Neural progenitor cell (in vitro differentiated cells): ENCODE measurements around the gene PPP2R2B.

Experiments
- EZH2phosphoT487 ChIP-seq: fragments of 200-600 bp; sonication (generic); IDR thresholded peaks from 2 replicates; pipeline ENCODE4 v1.6.1; 2017; ENCODE audit warnings: antibody characterized with exemption
- TF ChIP-seq, protein P1 (sequence below): fragments of 200-600 bp; sonication (generic); IDR thresholded peaks from 2 replicates; pipeline ENCODE4 v1.5.1; 2017; ENCODE audit warnings: antibody characterized with exemption, mild to moderate bottlenecking

- TF ChIP-seq, protein P1, sequence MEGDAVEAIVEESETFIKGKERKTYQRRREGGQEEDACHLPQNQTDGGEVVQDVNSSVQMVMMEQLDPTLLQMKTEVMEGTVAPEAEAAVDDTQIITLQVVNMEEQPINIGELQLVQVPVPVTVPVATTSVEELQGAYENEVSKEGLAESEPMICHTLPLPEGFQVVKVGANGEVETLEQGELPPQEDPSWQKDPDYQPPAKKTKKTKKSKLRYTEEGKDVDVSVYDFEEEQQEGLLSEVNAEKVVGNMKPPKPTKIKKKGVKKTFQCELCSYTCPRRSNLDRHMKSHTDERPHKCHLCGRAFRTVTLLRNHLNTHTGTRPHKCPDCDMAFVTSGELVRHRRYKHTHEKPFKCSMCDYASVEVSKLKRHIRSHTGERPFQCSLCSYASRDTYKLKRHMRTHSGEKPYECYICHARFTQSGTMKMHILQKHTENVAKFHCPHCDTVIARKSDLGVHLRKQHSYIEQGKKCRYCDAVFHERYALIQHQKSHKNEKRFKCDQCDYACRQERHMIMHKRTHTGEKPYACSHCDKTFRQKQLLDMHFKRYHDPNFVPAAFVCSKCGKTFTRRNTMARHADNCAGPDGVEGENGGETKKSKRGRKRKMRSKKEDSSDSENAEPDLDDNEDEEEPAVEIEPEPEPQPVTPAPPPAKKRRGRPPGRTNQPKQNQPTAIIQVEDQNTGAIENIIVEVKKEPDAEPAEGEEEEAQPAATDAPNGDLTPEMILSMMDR: peak; percentile 95
- TF ChIP-seq EZH2phosphoT487: no peak
Measured at GRCh38 chr5:146533260-146533857, 345.2 kb downstream of the PPP2R2B start.
